NCI-H2029 treated with DMSO at 0.1 percent for 48 hours (cell line): Measurements from ENCODE around the gene SMARCA2.
A peak's percentile ranks its signal among the peaks of the same experiment; 100 is the strongest.

Source experiments
- DNase-seq: peaks from one replicate; lab custom pipeline; 2025; lab: John Stamatoyannopoulos, UW

The SMARCA2 gene

GRCh38 chr9:2214707-2215106, 199.6 kb downstream of the SMARCA2 start:
- no peak for DNase-seq

DNA sequence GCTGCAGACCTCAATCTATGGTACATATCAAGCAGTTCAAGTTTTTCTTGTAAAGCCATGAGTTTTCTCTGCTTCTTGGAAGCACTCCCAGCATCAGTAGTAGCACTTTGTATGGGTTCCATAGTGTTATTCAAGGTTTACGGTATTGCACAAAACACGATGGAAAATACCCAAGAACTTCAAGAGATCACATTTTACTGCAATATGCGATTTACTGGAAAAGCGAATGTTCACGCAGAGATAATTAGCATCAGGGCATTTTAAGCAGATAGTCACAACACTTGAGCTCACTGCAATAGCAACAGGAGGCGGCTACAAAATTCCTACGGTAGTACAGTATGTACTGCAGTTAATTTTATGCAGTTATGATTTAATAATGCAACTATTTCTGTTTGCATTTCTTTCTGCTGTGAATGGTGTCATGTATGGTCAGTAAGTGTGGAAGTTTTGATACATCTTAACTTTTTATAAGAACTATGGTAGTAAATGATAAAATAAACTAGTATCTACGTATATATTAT, 200.8 kb downstream of the SMARCA2 start:
- no peak for DNase-seq

DNA sequence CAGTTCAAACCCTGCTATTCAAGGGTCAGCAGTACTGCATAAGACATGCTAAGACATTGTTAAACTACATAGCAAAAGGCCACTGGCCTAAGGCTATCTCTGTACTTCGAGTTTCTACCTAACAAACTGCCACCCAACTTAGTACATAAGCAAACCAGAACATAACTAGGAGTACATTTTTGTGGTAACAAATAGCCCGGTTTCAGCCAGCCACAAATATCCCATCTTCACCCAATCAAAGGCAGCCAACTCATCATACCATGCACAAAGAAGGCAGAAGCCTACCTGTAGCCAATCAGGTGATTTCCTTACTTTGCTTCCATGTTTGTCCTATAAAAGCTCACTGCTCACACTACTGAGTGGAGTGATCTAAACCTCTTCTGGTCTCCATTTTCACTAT, 201.4 kb downstream of the SMARCA2 start:
- no peak for DNase-seq

GRCh38 chr9:2217540-2217939, 202.4 kb downstream of the SMARCA2 start:
- DNase-seq: no peak

- DNase-seq: no peak
Observed at GRCh38 chr9:2220036-2220435, 204.9 kb downstream of the SMARCA2 start.

DNA sequence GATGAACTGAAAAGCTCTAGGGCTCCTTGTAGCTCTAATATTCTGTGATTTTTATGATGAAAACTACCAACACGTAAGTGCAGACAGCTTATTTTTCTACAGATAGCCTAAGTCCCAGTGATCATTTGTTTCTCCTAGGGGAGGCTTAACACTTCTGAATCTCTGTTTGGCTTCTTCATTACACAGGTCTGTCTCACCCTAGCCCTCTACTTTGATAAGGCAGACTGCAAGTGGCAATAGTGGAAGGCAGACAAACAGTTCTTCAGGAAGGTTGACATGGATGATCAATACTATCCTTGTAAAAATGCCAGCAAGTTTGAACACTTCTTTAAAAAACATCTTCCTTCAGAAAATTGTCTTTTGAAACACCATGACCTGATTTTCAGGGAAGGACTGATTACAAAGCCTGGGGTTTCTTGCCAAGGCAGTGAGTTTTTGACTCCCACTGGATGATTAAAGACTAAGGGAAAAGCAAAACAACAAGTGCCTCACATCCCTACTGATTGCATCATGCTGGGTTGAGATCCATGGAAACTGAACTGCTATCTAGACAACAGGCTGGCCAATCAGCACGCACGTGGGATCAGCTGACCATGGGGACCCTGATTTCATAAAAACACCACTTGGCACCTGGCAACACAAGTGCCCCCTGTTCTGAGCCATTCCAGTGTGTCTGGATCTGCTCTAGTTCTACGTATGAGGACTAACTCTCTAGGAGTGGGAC, 212.2 kb downstream of the SMARCA2 start:
- no peak for DNase-seq

GRCh38 chr9:2228132-2228531, 213.0 kb downstream of the SMARCA2 start:
- DNase-seq: no peak

DNA sequence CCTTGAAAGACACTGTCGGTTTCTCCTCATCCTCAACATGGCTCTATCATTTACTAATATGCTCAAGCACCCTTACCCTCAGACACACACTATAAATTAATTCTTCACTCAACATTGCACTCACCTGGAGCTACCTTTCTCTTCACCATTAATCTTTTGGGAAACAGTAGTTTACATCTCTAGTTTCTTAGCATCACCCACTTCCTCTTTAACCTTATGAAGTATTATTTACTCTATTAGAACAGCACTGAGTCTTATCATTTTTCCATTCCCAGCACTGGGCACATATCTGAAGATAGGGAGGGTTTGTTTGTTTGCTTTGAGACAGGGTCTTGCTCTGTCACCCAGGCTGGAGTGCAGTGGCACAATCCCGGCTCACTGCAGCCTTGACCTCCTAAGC, 213.5 kb downstream of the SMARCA2 start:
- no peak for DNase-seq

GRCh38 chr9:2229109-2229721, 214.1 kb downstream of the SMARCA2 start:
- DNase-seq: no peak

DNA sequence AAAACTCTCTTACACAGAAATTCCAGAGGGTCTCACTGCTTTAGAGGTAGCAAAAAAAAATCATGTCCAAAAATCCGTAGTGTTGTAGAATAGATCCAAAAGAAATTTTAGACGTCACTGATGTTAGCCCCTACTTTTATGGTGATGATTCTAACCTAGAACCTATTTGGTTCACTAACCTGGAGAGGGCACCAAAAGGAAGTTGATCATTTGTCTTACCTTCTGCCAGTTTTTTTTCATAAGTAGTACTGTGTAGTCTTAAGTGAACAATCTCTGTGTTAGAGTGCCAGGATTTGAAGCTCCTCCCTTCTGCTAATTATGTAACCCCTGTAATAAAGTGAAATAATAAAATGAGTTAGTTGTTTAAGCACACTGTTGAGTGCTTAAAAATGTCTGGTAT, 215.2 kb downstream of the SMARCA2 start:
- DNase-seq: no peak

- DNase-seq: no peak
Observed at GRCh38 chr9:2231101-2231500, 216.0 kb downstream of the SMARCA2 start.

GRCh38 chr9:2231829-2232228, 216.7 kb downstream of the SMARCA2 start:
- no peak for DNase-seq

DNA sequence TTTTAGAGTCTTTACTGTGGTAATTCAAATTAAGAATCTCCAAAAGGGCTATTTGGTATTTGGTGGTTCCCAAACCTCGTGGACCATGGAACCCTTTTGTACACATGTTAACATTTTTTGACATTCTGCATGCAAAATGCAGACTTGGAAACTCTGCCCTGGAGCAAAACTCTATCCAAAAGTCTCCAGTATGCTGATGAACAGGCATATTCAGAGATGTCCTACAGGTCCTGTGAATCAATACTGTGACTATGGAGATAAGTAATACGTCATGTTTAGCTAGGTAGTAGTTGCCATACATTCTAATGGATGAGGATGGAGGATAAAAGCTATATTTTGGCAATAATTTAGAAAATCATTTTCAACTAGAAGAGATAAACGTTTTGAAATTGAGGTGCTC, 218.1 kb downstream of the SMARCA2 start:
- DNase-seq: no peak

GRCh38 chr9:2234371-2234893, 219.3 kb downstream of the SMARCA2 start:
- peak; percentile 3 for DNase-seq

- DNase-seq: no peak
Observed at GRCh38 chr9:2235623-2236022, 220.5 kb downstream of the SMARCA2 start.

DNA sequence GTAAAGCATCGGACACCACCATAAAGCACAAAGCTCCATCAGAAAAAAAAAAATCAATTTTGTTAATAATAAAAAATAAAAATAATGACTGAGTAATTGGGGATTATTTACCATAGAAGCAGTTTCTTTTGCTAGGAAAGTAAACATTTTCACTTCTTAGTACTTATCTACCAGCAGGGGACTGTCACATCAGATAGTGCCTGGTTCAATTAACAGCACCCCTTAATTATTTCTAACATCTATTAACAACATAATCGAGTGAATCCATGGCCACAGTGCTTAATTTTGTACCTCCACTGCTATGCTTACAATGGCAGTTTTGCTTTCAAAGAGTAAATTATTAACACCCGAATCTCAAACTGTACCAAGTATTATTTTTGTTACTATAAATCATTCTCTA, 221.7 kb downstream of the SMARCA2 start:
- DNase-seq: no peak

GRCh38 chr9:2241461-2241835, 226.3 kb downstream of the SMARCA2 start:
- DNase-seq: no peak

- DNase-seq: peak; percentile 26
Observed at GRCh38 chr9:2241836-2242741, 226.9 kb downstream of the SMARCA2 start.

GRCh38 chr9:2242831-2243330, 227.7 kb downstream of the SMARCA2 start:
- peak; percentile 10 for DNase-seq
